Pancreas (tissue), 10 donors: Measurements from ENCODE around the gene SFXN4. TPM values are rescaled to one million over a fixed set of nuclear protein-coding genes. Genes with fewer than 3 reads are reported as not detected.

ENCODE experiments used
- ATAC-seq, 4 donors: fragments of 200-7000 bp; cut with Tn5 transposase; one replicate each; pipeline versions ENCODE4 v1.8.0 to v1.9.1; 2020; ENCODE audit warnings: mild to moderate bottlenecking in 4 of 4, moderate library complexity in 4 of 4
- DNase-seq, 6 donors: peaks; one replicate each; pipeline ENCODE4 v3.0.0-alpha.2; 2020
- FAIRE-seq: peaks from 2 replicates; lab custom pipeline; 2012; peaks lifted over from hg19 to GRCh38; lab: Jason Lieb, UNC
- H3K27ac ChIP-seq, 4 donors: fragments of 200-600 bp; sonication (generic); 1 replicate in 3 of 4; 2 replicates in 1 of 4; pipeline versions ENCODE4 v1.5.0 to v1.8.0; 2020
- H3K27me3 ChIP-seq, 4 donors: fragments of 200-600 bp; one replicate each; pipeline ENCODE4 v1.8.0; 2021
- H3K36me3 ChIP-seq, 3 donors: fragments of 200-600 bp; sonication (generic) in 1 of 3; one replicate each; pipeline versions ENCODE4 v1.5.0 to v1.8.0; 2020 to 2021
- H3K4me1 ChIP-seq, 3 donors: fragments of 200-600 bp; one replicate each; pipeline ENCODE4 v1.8.0; 2021
- H3K4me3 ChIP-seq, 4 donors: fragments of 200-600 bp; sonication (generic) in 2 of 4; one replicate each; pipeline versions ENCODE4 v1.5.0 to v1.8.0; 2020 to 2021
- H3K9me3 ChIP-seq, 4 donors: fragments of 200-600 bp; one replicate each; pipeline ENCODE4 v1.8.0; 2021
- CTCF ChIP-seq, 4 donors: fragments of 200-600 bp; sonication (generic) in 3 of 4; IDR thresholded peaks; one replicate each; pipeline versions ENCODE4 v1.5.0 to v1.8.0; 2021; ENCODE audit warnings: antibody characterized with exemption in 4 of 4
- WGBS, 2 donors: extraction: QIAGEN DNeasy Blood & Tissue Kit; methylation state at CpG; one replicate each; pipeline ENCODE4 v1.1.7; 2013; 5-methylcytosine and 5-hydroxymethylcytosine counted together
- intact Hi-C, 3 donors: fragments of 100-400 bp; cut with DNase I; formaldehyde crosslinking; loops; one replicate each; pipeline versions ENCODE4 v1.11.1 to v1.14.2; 2022
- polyA plus RNA-seq, 2 donors: library from polyadenylated mRNA; stranded (reverse); fragments of 200-250 nt; gene quantifications; one replicate each; pipeline ENCODE4 v1.2.3, GENCODE V29; 2013
- total RNA-seq, 6 donors: library from RNA; stranded (reverse); fragmentation: NEBNext Ultra II Directional in 4 of 6; extraction: Animal tissue kit (Norgen Biotek cat#: 25700) in 4 of 6; gene quantifications; one replicate each; pipeline versions ENCODE4 v1.2.1 to v1.2.4, GENCODE V29; 2021 to 2023
- donor health status: healthy with polysubstance abuse.
- donor health status: DM: no; HTN: no; CAD: no; lungs with moderate emphysema.
- donor health status: DM: no; HTN: no; CAD: no.
- donor health status: control.
- donor health status: control.
- donor health status: Bipolar disorder and iron deficiency.
- donor health status: DM: yes; HTN: yes; CAD: no.
- donor health status: DM: no; HTN: no; CAD: no.
- donor health status: DM: no; HTN: no; CAD: no.
- donor health status: DM: yes; HTN: yes; CAD: no.

Gene SFXN4
- total RNA-seq (10 to 100 TPM; 16.1 to 28.4 (median 21.7) TPM), polyA plus RNA-seq (10 to 100 TPM; 56.8 to 58.6 TPM)

GRCh38 chr10:119165171-119166117 is at the start of gene SFXN4:
Gene SFXN4 (minus strand): TSS chr10:119165714. CDS start chr10:119165647, 67 bp downstream.
- H3K4me3 ChIP-seq = peak within 1 kb of the TSS; percentile 79 to 87 (median 82)
- H3K9me3 ChIP-seq = no peaks in the 10 kb centered on the region
- H3K4me1 ChIP-seq = peaks cover 0 to 5% (median 0%) of the 10 kb centered on the region in 3 donors
- no peak for FAIRE-seq
- TF ChIP-seq CTCF (IDR thresholded peaks at IDR 0.05) = no peak
- 0% methylated on average over 67 to 90 of the region's 90 CpGs for WGBS, 2 donors
- no peaks in the 10 kb centered on the region for H3K27me3 ChIP-seq
- H3K36me3 ChIP-seq = peaks cover 0 to 8% (median 5%) of the 10 kb centered on the region in 3 donors
- H3K27ac ChIP-seq = peak within 1 kb of the TSS; percentile 76 to 86 (median 82)
- intact Hi-C loops = no loop called here
- ATAC-seq = peak; percentile 95 to 98 (median 96)
- peak; percentile 74 to 90 (median 80) for DNase-seq

GRCh38 chr10:119211625-119212441 is 46.3 kb upstream of the SFXN4 start:
- ATAC-seq (no peak), FAIRE-seq (no peak)
- H3K4me3 ChIP-seq = no peak overlapping the region

GRCh38 chr10:119211176-119211575 is 45.7 kb upstream of the SFXN4 start:
- no peak for DNase-seq
- TF ChIP-seq CTCF (IDR thresholded peaks at IDR 0.05) = no peak
- no peak for FAIRE-seq
- peaks cover 0 to 20% (median 0%) of the 10 kb centered on the region in 3 donors for H3K4me1 ChIP-seq
- intact Hi-C loops = no loop called here
- no peaks in the 10 kb centered on the region for H3K27me3 ChIP-seq
- no peaks in the 10 kb centered on the region for H3K36me3 ChIP-seq
- WGBS, 2 donors = 86 to 87% methylated on average over 3 of the region's 3 CpGs
- H3K4me3 ChIP-seq = no peak overlapping the region
- H3K27ac ChIP-seq = peak overlapping the region in 1 of 4 donors; percentile 1
- no peaks in the 10 kb centered on the region for H3K9me3 ChIP-seq
- no peak for ATAC-seq

More at GRCh38 chr10:119211625-119212441, 46.3 kb upstream of the SFXN4 start:
- intact Hi-C loops = no loop called here
- no peak for DNase-seq
- Histone ChIP-seq H3K27ac (peak overlapping the region in 1 of 4 donors; percentile 1), H3K27me3 (no peaks in the 10 kb centered on the region), H3K4me1 (peaks cover 0 to 16% (median 0%) of the 10 kb centered on the region in 3 donors), H3K9me3 (no peaks in the 10 kb centered on the region), H3K36me3 (no peaks in the 10 kb centered on the region)
- 70 to 75% methylated on average over 12 of the region's 12 CpGs for WGBS, 2 donors
- TF ChIP-seq CTCF (IDR thresholded peaks at IDR 0.05) = no peak

- intact Hi-C loops = no loop called here
- Histone ChIP-seq H3K27ac (peak overlapping the region in 1 of 4 donors; percentile 1), H3K36me3 (no peaks in the 10 kb centered on the region), H3K4me3 (no peak overlapping the region), H3K27me3 (no peaks in the 10 kb centered on the region), H3K9me3 (no peaks in the 10 kb centered on the region), H3K4me1 (peaks cover 0 to 25% (median 0%) of the 10 kb centered on the region in 3 donors)
- 96 to 97% methylated on average over 2 of the region's 2 CpGs for WGBS, 2 donors
- DNase-seq (no peak), ATAC-seq (no peak), FAIRE-seq (no peak)
- TF ChIP-seq CTCF (IDR thresholded peaks at IDR 0.05) = no peak
These were observed 45.1 kb upstream of the SFXN4 start for GRCh38 chr10:119210633-119211032.
